ENCODE data around the gene DBNDD2. TPM values are rescaled to one million over a fixed set of nuclear protein-coding genes. Genes with fewer than 3 reads are reported as not detected.

DBNDD2 gene
- total and polyA plus RNA-seq, 11 donors: 209 to 423 (median 346) TPM

GRCh38 chr20:45410887-45411286 is 2.8 kb downstream of the DBNDD2 start:
- Histone ChIP-seq H3K36me3 (peaks cover 0 to 45% (median 34%) of the 10 kb centered on the region in 9 donors), H3K9me3 (no peaks in the 10 kb centered on the region), H3K27me3 (peaks cover 0 to 2% (median 0%) of the 10 kb centered on the region in 9 donors), H3K4me1 (peaks cover 0 to 57% (median 36%) of the 10 kb centered on the region in 12 donors), H3K27ac (peak overlapping the region; percentile 42 to 100 (median 99)), H3K4me3 (peak overlapping the region in 2 of 12 donors; percentile 8 to 83)
- 42 to 52% (median 45%) methylated on average over 8 of the region's 8 CpGs for WGBS, 4 donors
- TF ChIP-seq POLR2A (IDR thresholded peaks at IDR 0.05) (no peak), CTCF (IDR thresholded peaks at IDR 0.05) (no peak)
- DNase-seq (no peak), ATAC-seq (no peak)
- intact Hi-C loops (cut with DNase I): loop anchor here in 1 of 10 donors (10.0 kb wide), 1 partner anchor 446 kb away; the partner anchor contains the start of genes STK4 and TOMM34

GRCh38 chr20:45412653-45413052 is 4.6 kb downstream of the DBNDD2 start:
- ATAC-seq (no peak), DNase-seq (no peak)
- Histone ChIP-seq H3K27me3 (no peaks in the 10 kb centered on the region), H3K4me3 (no peak overlapping the region), H3K9me3 (no peaks in the 10 kb centered on the region), H3K4me1 (peaks cover 0 to 62% (median 43%) of the 10 kb centered on the region in 12 donors), H3K36me3 (peaks cover 0 to 45% (median 34%) of the 10 kb centered on the region in 9 donors), H3K27ac (peak overlapping the region in 5 of 12 donors; percentile 5 to 99 (median 15))
- intact Hi-C loops (cut with DNase I): loop anchor here in 1 of 10 donors (10.0 kb wide), 1 partner anchor 448 kb away; the partner anchor contains the start of genes STK4 and TOMM34
- TF ChIP-seq CTCF (IDR thresholded peaks at IDR 0.05) (no peak), POLR2A (IDR thresholded peaks at IDR 0.05) (no peak)
- 78 to 85% (median 80%) methylated on average over 5 of the region's 5 CpGs for WGBS, 4 donors

- Histone ChIP-seq H3K27ac (no peak overlapping the region), H3K4me3 (no peak overlapping the region), H3K27me3 (no peaks in the 10 kb centered on the region), H3K9me3 (no peaks in the 10 kb centered on the region), H3K36me3 (peaks cover 0 to 46% (median 34%) of the 10 kb centered on the region in 9 donors), H3K4me1 (peaks cover 0 to 62% (median 45%) of the 10 kb centered on the region in 12 donors)
- DNase-seq: no peak
- WGBS, 4 donors: 63 to 90% (median 76%) methylated on average over 3 of the region's 3 CpGs
- intact Hi-C loops (cut with DNase I): loop anchor here in 1 of 10 donors (10.0 kb wide), 1 partner anchor 449 kb away; the partner anchor contains the start of genes STK4 and TOMM34
- no peak for TF ChIP-seq CTCF (IDR thresholded peaks at IDR 0.05)
- TF ChIP-seq POLR2A (IDR thresholded peaks at IDR 0.05): no peak
- no peak for ATAC-seq
Observed at GRCh38 chr20:45413479-45413878, 5.4 kb downstream of the DBNDD2 start.

- Histone ChIP-seq H3K4me1 (peaks cover 0 to 62% (median 42%) of the 10 kb centered on the region in 12 donors), H3K4me3 (peak within 1 kb of the TSS; percentile 52 to 97 (median 82)), H3K36me3 (peaks cover 0 to 45% (median 32%) of the 10 kb centered on the region in 9 donors), H3K9me3 (no peaks in the 10 kb centered on the region), H3K27ac (peak within 1 kb of the TSS; percentile 55 to 90 (median 83)), H3K27me3 (no peaks in the 10 kb centered on the region)
- DNase-seq (peak; percentile 87 to 92 (median 88)), ATAC-seq (peak; percentile 65 to 84 (median 77))
- TF ChIP-seq POLR2A (IDR thresholded peaks at IDR 0.05): peak; percentile 52 to 92
- TF ChIP-seq CTCF (IDR thresholded peaks at IDR 0.05): no peak
- intact Hi-C loops (cut with DNase I): loop anchor here in 5 of 10 donors (5.0 to 10.0 kb wide), 4 partner anchors 44 to 451 kb away; partner anchors contain the start of genes SYS1 (in 3 of the 5), STK4 (in 1 of the 5) and TOMM34 (in 1 of the 5)
- WGBS, 4 donors: 0% methylated on average over 25 to 52 of the region's 52 CpGs
Observed at GRCh38 chr20:45415822-45416637, 7.9 kb downstream of the DBNDD2 start, which contains the start of gene PIGT. Gene PIGT (plus strand): TSS chr20:45416141. CDS start chr20:45416157, 16 bp downstream.

Data from heart left ventricle (tissue), 16 donors.